GM12878 (cell line): ENCODE measurements around the gene C9orf153. TPM values are rescaled to one million over a fixed set of nuclear protein-coding genes. Genes with fewer than 3 reads are reported as not detected.

Source experiments
- ATAC-seq: fragments of 200-7000 bp; cut with Tn5 transposase; 3 replicates; pipeline ENCODE4 v1.9.1; 2020; ENCODE audit warnings: mild to moderate bottlenecking, moderate library complexity
- BruUV-seq: library from RNA; stranded (reverse); fragments of 400-500 nt; replicated peaks from 2 replicates; lab custom pipeline; 2021; lab: Mats Ljungman, UMichigan
- CTCF ChIA-PET: fragments of 300-600 bp; sonication (Branson Sonifier 250); formaldehyde crosslinking; extraction: SDS; loops from one replicate; lab custom pipeline; 2021; ENCODE audit warnings: inconsistent platforms; lab: Yijun Ruan, JAX
- POLR2A ChIA-PET: fragments of 350-600 bp; formaldehyde crosslinking; extraction: SDS; loops from one replicate; lab custom pipeline; 2021; ENCODE audit warnings: inconsistent platforms; lab: Charles Lee
- RAD21 ChIA-PET: fragments of 300-600 bp; sonication (Branson Sonifier 250); formaldehyde crosslinking; loops from one replicate; lab custom pipeline; 2023; ENCODE audit warnings: antibody characterized with exemption; ENCODE audit not compliant: unreplicated experiment; lab: Charles Lee
- SMC1A ChIA-PET: fragments of 300-600 bp; sonication (Branson Sonifier 250); formaldehyde crosslinking; loops from one replicate; lab custom pipeline; 2023; ENCODE audit not compliant: unreplicated experiment, uncharacterized antibody; lab: Charles Lee
- DNase-seq: peaks from one replicate; pipeline ENCODE4 v3.0.0-alpha.2; 2011; ENCODE audit warnings: low read depth, low spot score
- FAIRE-seq: peaks from 3 replicates; lab custom pipeline; 2011; peaks lifted over from hg19 to GRCh38; lab: Jason Lieb, UNC
- H2AFZ ChIP-seq: 2 replicates; pipeline ENCODE4 v1.6.0; 2011; ENCODE audit warnings: low read depth, low read length, control low read depth; ENCODE audit not compliant: control insufficient read depth
- H3K27ac ChIP-seq: 2 replicates; pipeline ENCODE4 v1.5.1; 2011; ENCODE audit warnings: control low read depth; ENCODE audit not compliant: control insufficient read depth, insufficient read depth
- H3K27me3 ChIP-seq, 2 experiments: replicated peaks in 1 of 2; 2 replicates each; pipeline versions ENCODE4 v1.6.0 to v1.6.1; 2011; ENCODE audit warnings: low read length in 1 of 2; ENCODE audit not compliant: control insufficient read depth in 2 of 2, insufficient read depth in 2 of 2
- H3K36me3 ChIP-seq, 2 experiments: 2 replicates each; pipeline ENCODE4 v1.5.1; 2011; ENCODE audit warnings: low read length in 1 of 2; ENCODE audit not compliant: control insufficient read depth in 2 of 2, insufficient read depth in 2 of 2
- H3K4me1 ChIP-seq: 2 replicates; pipeline ENCODE4 v1.6.1; 2011; ENCODE audit warnings: mild to moderate bottlenecking, low read length, moderate library complexity, mixed read lengths; ENCODE audit not compliant: control insufficient read depth, insufficient read depth
- H3K4me2 ChIP-seq: 2 replicates; pipeline ENCODE4 v1.6.0; 2011; ENCODE audit warnings: control low read depth; ENCODE audit not compliant: control insufficient read depth, insufficient read depth
- H3K4me3 ChIP-seq: fragments of 200-600 bp; sonication (generic); 2 replicates; pipeline ENCODE4 v1.5.1; 2016
- H3K79me2 ChIP-seq: 2 replicates; pipeline ENCODE4 v1.6.0; 2011; ENCODE audit warnings: low read length; ENCODE audit not compliant: control insufficient read depth, insufficient read depth
- H3K9ac ChIP-seq: 2 replicates; pipeline ENCODE4 v1.8.0; 2011; ENCODE audit warnings: low read length, control low read depth, mixed read lengths; ENCODE audit not compliant: control insufficient read depth, insufficient read depth
- H3K9me3 ChIP-seq: replicated peaks from 3 replicates; pipeline ENCODE4 v1.5.1; 2011; ENCODE audit warnings: mild to moderate bottlenecking, low read length; ENCODE audit not compliant: control insufficient read depth, insufficient read depth
- H4K20me1 ChIP-seq: 2 replicates; pipeline ENCODE4 v1.6.0; 2011; ENCODE audit not compliant: control insufficient read depth, insufficient read depth
- ATF2 ChIP-seq: IDR thresholded peaks from 2 replicates; pipeline ENCODE4 v1.6.1; 2012; ENCODE audit warnings: low read length, inconsistent platforms
- ATF7 ChIP-seq: fragments of 450-650 bp; IDR thresholded peaks from 2 replicates; pipeline ENCODE4 v1.6.1; 2016; ENCODE audit warnings: low read depth, mild to moderate bottlenecking
- CBX5 ChIP-seq: sonication (generic); IDR thresholded peaks from 2 replicates; pipeline ENCODE4 v1.6.1; 2016; ENCODE audit warnings: low read depth, moderate library complexity, mild to moderate bottlenecking, inconsistent platforms
- CEBPB ChIP-seq, 2 experiments: fragments of 150-350 bp in 1 of 2; IDR thresholded peaks; 2 replicates each; pipeline ENCODE4 v1.6.1; 2012 to 2014; ENCODE audit warnings: low read depth in 2 of 2, low read length in 2 of 2, borderline replicate concordance in 1 of 2, inconsistent platforms in 1 of 2
- KLF5 ChIP-seq: fragments of 450-650 bp; IDR thresholded peaks from 2 replicates; pipeline ENCODE4 v1.6.1; 2014; ENCODE audit warnings: mild to moderate bottlenecking; ENCODE audit not compliant: partially characterized antibody
- MEF2A ChIP-seq: IDR thresholded peaks from 2 replicates; pipeline ENCODE4 v1.6.1; 2011; ENCODE audit warnings: low read depth, mild to moderate bottlenecking, low read length, moderate library complexity; ENCODE audit not compliant: insufficient read depth
- MEF2B ChIP-seq: fragments of 450-650 bp; IDR thresholded peaks from 2 replicates; pipeline ENCODE4 v1.6.1; 2018; ENCODE audit warnings: mild to moderate bottlenecking, moderate library complexity; ENCODE audit not compliant: partially characterized antibody, poor library complexity, severe bottlenecking
- NFYB ChIP-seq: IDR thresholded peaks from 2 replicates; pipeline ENCODE4 v1.6.1; 2011; ENCODE audit warnings: low read depth, mild to moderate bottlenecking, low read length, improper control_type of control experiment, moderate library complexity; ENCODE audit not compliant: insufficient read depth
- POLR2A ChIP-seq: IDR thresholded peaks from 2 replicates; pipeline ENCODE4 v1.6.1; 2011; ENCODE audit warnings: low read depth, mild to moderate bottlenecking, low read length
- RAD51 ChIP-seq: fragments of 450-650 bp; IDR thresholded peaks from 2 replicates; pipeline ENCODE4 v1.6.1; 2016; ENCODE audit warnings: moderate library complexity, mild to moderate bottlenecking, inconsistent platforms
- RBBP5 ChIP-seq: fragments of 200-600 bp; sonication (generic); conservative IDR thresholded peaks from 2 replicates; pipeline ENCODE4 v1.6.1; 2016
- STAT1 ChIP-seq: fragments of 450-650 bp; conservative IDR thresholded peaks from 2 replicates; pipeline ENCODE4 v1.6.1; 2014; ENCODE audit warnings: antibody characterized with exemption, mild to moderate bottlenecking
- ZZZ3 ChIP-seq: IDR thresholded peaks from 2 replicates; pipeline ENCODE4 v1.6.1; 2011; ENCODE audit warnings: low read depth; ENCODE audit not compliant: control insufficient read depth, insufficient read length
- WGBS: methylation state at CpG from one replicate; pipeline ENCODE4 v1.1.6; 2016; ENCODE audit warnings: low lambda C conversion rate; ENCODE audit not compliant: insufficient replicate concordance, insufficient coverage; ENCODE audit errors: missing lambda C conversion rate; 5-methylcytosine and 5-hydroxymethylcytosine counted together
- in situ Hi-C: fragments of 300-500 bp; cut with MboI; formaldehyde crosslinking; loops from 9 replicates; pipeline ENCODE4 v1.14.3; 2018; ENCODE audit warnings: mixed read lengths
- intact Hi-C: fragments of 100-400 bp; cut with micrococcal nuclease; formaldehyde crosslinking; loops from one replicate; pipeline ENCODE4 v1.14.2; 2022; ENCODE audit not compliant: unreplicated experiment
- polyA plus RNA-seq, 11 experiments: library from polyadenylated mRNA; depleted of rRNA in 4 of 11; unstranded in 6 of 11; stranded (reverse) in 5 of 11; fragments of >200 nt; fragmentation: Nextera tagmentation in 4 of 11; fragmentation: Illumina TruSeq in 1 of 11; extraction: Ambion mirVana in 4 of 11; extraction: Trizol in 1 of 11; gene quantifications; 1 replicate in 1 of 11; 2 replicates in 10 of 11; pipeline versions ENCODE4 v1.2.1 to v1.2.3, GENCODE V29; 2011 to 2016; ENCODE audit warnings: inconsistent platforms in 2 of 11, missing spikeins in 2 of 11, low read depth in 1 of 11
- total RNA-seq, 4 experiments: library from RNA; depleted of rRNA in 3 of 4; stranded (reverse); fragments of >200 nt in 3 of 4; fragmentation: Illumina TruSeq in 1 of 4; extraction: Trizol in 1 of 4; gene quantifications; 2 replicates each; pipeline versions ENCODE4 v1.2.1 to v1.2.3, GENCODE V29; 2013 to 2021
- TF ChIP-seq, protein P1 (sequence below): IDR thresholded peaks from 2 replicates; pipeline ENCODE4 v1.6.1; 2012; ENCODE audit warnings: low read depth, low read length, improper control_type of control experiment
- TF ChIP-seq, protein P2 (sequence below): fragments of 450-650 bp; IDR thresholded peaks from 2 replicates; pipeline ENCODE4 v1.6.1; 2017; ENCODE audit warnings: mild to moderate bottlenecking, moderate library complexity

C9orf153 gene
- total and polyA plus RNA-seq, 10 of the 15 experiments (the other 5 are each of a cell fraction or from before 2014, with no cell fraction given): 0.03 to 1.2 (median 0.18) TPM; not detected in 1

- no peak for TF ChIP-seq ATF2
- TF ChIP-seq ZZZ3: no peak
- no peak for TF ChIP-seq NFYB
- TF ChIP-seq ATF7: no peak
- no peak for TF ChIP-seq CEBPB (IDR thresholded peaks at IDR 0.05; ENCODE audit: borderline replicate concordance in 1 of 2, low read depth in 2 of 2, low read length in 2 of 2)
- no peak for TF ChIP-seq RAD51
- TF ChIP-seq CBX5: no peak
- TF ChIP-seq MEF2A: no peak
- TF ChIP-seq, all 136 proteins: peak for 0
These were observed 81.0 kb downstream of the C9orf153 start (continued) for GRCh38 chr9:86178503-86178902.

DNA sequence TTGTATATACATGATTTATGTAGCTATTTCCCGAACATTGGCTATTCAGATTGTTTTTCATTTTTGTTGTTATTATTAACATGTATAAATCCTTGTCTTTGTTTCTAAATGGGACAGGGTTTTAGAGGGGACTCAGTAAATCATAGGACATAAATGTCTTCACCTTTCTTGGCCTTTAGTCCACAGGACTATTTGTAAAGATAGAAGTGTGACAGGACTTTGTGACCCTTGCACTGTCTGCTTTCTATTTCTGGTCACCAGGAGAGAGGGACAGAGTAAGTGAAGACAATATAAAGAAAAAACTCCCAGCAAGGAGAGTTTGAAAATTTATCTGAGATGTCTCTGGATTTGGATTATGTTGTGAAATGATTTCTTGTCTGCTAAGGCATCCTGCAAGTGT is 81.5 kb downstream of the C9orf153 start:
- in situ Hi-C loops: no loop called here
- CTCF ChIA-PET: no interaction called here

More for the DNA sequence above, 81.5 kb downstream of the C9orf153 start:
- no peaks in the 10 kb centered on the region for H4K20me1 ChIP-seq
- H3K4me3 ChIP-seq: no peak overlapping the region
- DNase-seq: no peak
- no peak overlapping the region for H2AFZ ChIP-seq
- ChIA-PET SMC1A (interaction anchor here (1.2 kb wide), 1 partner anchor 62 kb away, joined by 3 read pairs; no protein-coding TSS in a partner anchor), RAD21 (no interaction called here), POLR2A (no interaction called here)
- no peaks in the 10 kb centered on the region for H3K79me2 ChIP-seq
- H3K36me3 ChIP-seq: no peaks in the 10 kb centered on the region
- intact Hi-C loops: no loop called here
- 33% methylated on average over 1 of the region's 1 CpG for WGBS
- no peaks in the 10 kb centered on the region for H3K4me1 ChIP-seq
- no peak for TF ChIP-seq STAT1
- TF ChIP-seq RAD51: no peak
- TF ChIP-seq KLF5: no peak
- no peak for TF ChIP-seq RBBP5
- TF ChIP-seq POLR2A: no peak
- TF ChIP-seq, protein P1, sequence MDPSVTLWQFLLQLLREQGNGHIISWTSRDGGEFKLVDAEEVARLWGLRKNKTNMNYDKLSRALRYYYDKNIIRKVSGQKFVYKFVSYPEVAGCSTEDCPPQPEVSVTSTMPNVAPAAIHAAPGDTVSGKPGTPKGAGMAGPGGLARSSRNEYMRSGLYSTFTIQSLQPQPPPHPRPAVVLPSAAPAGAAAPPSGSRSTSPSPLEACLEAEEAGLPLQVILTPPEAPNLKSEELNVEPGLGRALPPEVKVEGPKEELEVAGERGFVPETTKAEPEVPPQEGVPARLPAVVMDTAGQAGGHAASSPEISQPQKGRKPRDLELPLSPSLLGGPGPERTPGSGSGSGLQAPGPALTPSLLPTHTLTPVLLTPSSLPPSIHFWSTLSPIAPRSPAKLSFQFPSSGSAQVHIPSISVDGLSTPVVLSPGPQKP: no peak
- TF ChIP-seq MEF2B: no peak
- TF ChIP-seq, protein P2, sequence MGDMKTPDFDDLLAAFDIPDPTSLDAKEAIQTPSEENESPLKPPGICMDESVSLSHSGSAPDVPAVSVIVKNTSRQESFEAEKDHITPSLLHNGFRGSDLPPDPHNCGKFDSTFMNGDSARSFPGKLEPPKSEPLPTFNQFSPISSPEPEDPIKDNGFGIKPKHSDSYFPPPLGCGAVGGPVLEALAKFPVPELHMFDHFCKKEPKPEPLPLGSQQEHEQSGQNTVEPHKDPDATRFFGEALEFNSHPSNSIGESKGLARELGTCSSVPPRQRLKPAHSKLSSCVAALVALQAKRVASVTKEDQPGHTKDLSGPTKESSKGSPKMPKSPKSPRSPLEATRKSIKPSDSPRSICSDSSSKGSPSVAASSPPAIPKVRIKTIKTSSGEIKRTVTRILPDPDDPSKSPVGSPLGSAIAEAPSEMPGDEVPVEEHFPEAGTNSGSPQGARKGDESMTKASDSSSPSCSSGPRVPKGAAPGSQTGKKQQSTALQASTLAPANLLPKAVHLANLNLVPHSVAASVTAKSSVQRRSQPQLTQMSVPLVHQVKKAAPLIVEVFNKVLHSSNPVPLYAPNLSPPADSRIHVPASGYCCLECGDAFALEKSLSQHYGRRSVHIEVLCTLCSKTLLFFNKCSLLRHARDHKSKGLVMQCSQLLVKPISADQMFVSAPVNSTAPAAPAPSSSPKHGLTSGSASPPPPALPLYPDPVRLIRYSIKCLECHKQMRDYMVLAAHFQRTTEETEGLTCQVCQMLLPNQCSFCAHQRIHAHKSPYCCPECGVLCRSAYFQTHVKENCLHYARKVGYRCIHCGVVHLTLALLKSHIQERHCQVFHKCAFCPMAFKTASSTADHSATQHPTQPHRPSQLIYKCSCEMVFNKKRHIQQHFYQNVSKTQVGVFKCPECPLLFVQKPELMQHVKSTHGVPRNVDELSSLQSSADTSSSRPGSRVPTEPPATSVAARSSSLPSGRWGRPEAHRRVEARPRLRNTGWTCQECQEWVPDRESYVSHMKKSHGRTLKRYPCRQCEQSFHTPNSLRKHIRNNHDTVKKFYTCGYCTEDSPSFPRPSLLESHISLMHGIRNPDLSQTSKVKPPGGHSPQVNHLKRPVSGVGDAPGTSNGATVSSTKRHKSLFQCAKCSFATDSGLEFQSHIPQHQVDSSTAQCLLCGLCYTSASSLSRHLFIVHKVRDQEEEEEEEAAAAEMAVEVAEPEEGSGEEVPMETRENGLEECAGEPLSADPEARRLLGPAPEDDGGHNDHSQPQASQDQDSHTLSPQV: no peak
- no peak overlapping the region for H3K9ac ChIP-seq
- no peak overlapping the region for H3K4me2 ChIP-seq
- H3K27ac ChIP-seq: no peak overlapping the region
- no TSS peak for BruUV-seq
- H3K9me3 ChIP-seq: no peaks in the 10 kb centered on the region; the same call in 2 of the 3 replicates
- no peak for ATAC-seq
- no peaks in the 10 kb centered on the region for H3K27me3 ChIP-seq
- no peak for FAIRE-seq
